HG03280 (cell line): ENCODE results near the gene MUC6.
"Not testable (repeated sequence)": the region's sequence is repeated elsewhere in the genome, so short reads cannot be mapped to it uniquely, and the experiment has no call there.

ENCODE experiments used
- ATAC-seq: cut with Tn5 transposase; IDR thresholded peaks from one replicate; pipeline ENCODE4 v1.9.1; 2021; ENCODE audit warnings: mild to moderate bottlenecking, moderate library complexity; ENCODE audit not compliant: unreplicated experiment

Gene MUC6

GRCh38 chr11:1024597-1025409, 11.7 kb downstream of the MUC6 start:
- ATAC-seq, result no peak

GRCh38 chr11:1023811-1024596, 12.5 kb downstream of the MUC6 start:
- ATAC-seq, result no peak

GRCh38 chr11:1022908-1023810, 13.4 kb downstream of the MUC6 start:
- ATAC-seq, result no peak

- ATAC-seq, result no peak
These were observed 14.1 kb downstream of the MUC6 start for GRCh38 chr11:1022411-1022810.

- ATAC-seq, result no peak
These were observed 16.2 kb downstream of the MUC6 start for GRCh38 chr11:1020211-1020905.

GRCh38 chr11:1019321-1019910, 17.1 kb downstream of the MUC6 start:
- ATAC-seq, result no peak

GRCh38 chr11:1018091-1018490, 18.4 kb downstream of the MUC6 start:
- no peak for ATAC-seq

- ATAC-seq, result no peak
These were observed 19.1 kb downstream of the MUC6 start for GRCh38 chr11:1017269-1018005.

GRCh38 chr11:1016610-1017126, 19.9 kb downstream of the MUC6 start:
- not testable (repeated sequence) for ATAC-seq

GRCh38 chr11:1015826-1016545, 20.5 kb downstream of the MUC6 start:
- ATAC-seq, result no peak

GRCh38 chr11:1015064-1015463, 21.5 kb downstream of the MUC6 start:
- ATAC-seq, result no peak

- no peak for ATAC-seq
These were observed 22.2 kb downstream of the MUC6 start for GRCh38 chr11:1014276-1014675.

GRCh38 chr11:1013631-1013935, 22.9 kb downstream of the MUC6 start:
- ATAC-seq, result no peak

- no peak for ATAC-seq
These were observed 23.5 kb downstream of the MUC6 start for GRCh38 chr11:1012740-1013630.

GRCh38 chr11:1012291-1012690, 24.2 kb downstream of the MUC6 start:
- no peak for ATAC-seq

GRCh38 chr11:1011320-1011698, 25.2 kb downstream of the MUC6 start:
- ATAC-seq, result no peak

- no peak for ATAC-seq
These were observed 25.8 kb downstream of the MUC6 start for GRCh38 chr11:1010551-1011319.
